Activated effector memory CD4-positive, alpha-beta T cell treated with anti-CD3 and anti-CD28 coated beads, Interleukin-2, amount 50 U/mL, for 16 hours (primary cell): ENCODE results near the gene JPH2.

Experiments
- DNase-seq: peaks from one replicate; pipeline ENCODE4 v3.0.0-alpha.2; 2020

JPH2 gene

DNA sequence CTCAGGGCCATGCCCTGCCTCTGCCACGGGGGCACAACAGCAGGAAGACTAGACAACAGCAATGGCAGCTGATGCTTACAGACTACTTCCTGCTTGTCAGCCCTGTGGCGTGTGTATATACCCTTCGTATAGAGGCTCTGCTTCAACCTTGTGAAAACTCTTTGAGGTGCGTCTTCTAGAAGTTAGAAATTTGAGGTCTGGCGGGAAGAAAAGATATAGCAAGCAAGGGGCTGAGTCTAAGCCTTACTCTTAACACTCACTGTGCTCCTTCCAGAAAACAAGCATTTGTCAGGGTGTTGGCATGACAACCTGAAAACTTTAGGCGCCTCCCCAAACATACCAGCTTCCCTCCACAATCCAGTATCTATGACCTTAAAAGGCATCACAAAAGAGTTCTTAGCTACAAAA is 33.3 kb downstream of the JPH2 start:
- DNase-seq, result no peak

DNA sequence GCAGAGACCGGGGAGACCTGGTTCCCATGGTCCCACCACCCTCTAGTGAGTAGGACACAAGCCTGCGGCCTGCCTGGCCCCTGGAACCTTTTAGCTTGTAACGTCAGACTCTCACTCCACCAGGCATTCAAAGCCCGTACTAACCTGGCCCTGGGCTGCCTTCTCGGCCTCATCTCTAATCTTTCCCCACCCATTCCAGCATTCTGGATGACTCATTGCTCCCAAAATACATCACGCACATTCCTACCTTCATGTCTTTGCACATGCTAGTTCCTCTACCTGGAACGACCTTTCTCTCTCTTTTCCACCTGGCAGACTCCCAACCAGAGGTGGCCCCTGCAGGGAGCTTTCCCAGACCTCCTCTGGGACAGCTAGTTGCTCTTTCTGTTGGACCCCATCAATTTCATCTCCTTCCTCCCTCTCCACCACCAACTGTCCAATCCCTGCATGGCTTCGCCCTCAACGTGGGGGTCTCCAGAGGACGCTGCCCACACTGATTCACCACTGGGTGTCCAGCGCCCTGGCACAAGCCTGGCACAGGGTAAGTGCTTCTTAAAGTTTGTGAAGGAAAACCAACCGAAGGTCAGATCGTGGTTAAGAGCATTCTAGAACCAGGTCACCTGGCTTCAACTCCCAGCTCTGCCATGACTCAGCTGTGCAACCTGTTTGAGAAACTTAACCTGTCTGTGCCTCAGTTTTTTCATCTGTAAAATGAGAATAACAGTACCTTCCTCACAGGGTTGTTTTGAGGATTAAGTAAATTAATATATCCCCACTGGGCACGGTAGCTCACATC is 35.2 kb downstream of the JPH2 start:
- no peak for DNase-seq

DNA sequence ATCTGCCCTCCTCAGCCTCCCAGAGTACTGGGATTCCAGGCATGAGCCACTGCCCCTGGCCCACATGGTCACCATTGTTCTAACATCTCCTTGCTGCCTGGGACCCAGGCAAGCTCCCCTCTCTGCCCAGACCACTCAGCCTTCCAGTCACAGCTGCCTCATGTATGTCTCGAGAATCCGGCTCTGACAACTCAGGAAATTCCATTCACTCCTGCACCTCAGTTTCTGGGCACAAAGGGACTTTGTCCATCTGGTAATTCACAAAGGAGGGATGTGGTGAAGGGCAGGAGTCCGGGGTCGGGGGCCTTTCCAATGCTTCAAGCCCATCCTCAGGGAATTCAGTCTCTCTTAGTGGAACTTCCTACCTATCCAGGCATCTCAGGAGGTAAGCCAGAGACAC is 40.7 kb downstream of the JPH2 start:
- DNase-seq, result no peak

DNA sequence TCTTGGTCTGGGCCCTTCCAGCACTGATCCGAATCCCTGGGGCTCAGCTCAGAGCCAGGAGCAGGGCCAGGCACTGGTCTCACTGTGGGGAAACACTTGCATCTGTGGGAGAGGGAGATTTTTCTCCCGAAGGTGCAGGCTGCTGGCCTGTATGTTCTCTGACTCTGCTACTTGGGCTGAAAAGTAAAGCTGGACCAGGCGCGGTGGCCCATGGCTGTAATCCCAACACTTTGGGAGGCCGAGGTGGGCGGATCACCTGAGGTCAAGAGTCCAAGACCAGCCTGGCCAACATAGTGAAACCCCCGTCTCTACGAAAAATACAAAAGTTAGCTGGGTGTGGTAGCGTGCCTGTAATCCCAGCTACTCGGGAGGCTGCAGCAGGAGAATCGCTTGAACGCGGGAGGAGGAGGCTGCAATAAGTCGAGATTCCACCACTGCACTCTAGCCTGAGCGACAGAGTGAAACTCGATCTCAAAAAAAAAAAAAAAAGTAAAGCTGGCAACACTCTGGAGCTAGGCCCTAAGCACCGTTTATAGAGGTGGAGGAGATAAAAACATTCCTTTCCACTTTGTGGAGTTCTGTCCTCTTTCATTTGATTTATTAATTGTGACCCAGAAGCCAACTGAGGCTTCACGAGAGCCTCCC is 41.7 kb downstream of the JPH2 start:
- no peak for DNase-seq

DNA sequence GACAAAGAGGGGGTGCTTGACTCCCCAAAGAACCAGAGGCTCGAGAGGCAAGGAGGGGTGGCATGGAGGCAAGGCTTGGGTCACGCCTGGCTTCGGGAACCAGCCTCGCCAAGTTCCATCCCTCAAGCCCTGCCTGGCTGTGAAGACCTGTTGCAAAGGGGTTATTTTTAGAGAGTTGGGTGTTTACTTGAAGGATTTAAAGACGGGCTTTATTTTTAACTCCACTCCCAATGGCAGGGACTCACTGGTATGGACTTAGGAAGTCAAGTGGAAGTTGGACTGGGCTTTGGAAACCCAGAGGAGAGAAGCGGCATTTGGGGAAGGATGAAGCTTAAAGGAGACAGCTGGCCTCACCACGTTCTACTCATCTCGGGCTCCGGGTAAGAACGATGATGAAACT is 43.1 kb downstream of the JPH2 start:
- no peak for DNase-seq

DNA sequence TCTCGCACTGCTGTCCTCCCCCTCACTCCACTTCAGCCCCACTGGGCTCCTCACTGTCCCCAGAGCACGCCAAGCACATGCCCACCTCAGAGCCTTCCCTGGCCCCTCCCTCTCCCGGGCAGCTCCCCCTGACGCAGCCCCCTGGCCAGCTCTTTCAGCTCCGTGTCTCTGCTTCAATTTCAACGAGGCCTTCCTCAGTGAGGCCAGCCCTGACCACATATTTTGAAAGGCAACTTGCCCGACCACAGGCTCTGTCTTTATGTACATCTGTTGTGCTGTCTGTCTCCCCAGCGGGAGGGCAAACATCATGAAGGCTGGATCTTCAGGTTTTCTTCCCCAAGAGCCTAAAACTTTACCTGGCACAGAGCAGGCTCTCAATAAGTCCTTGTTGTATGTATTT is 44.6 kb downstream of the JPH2 start:
- no peak for DNase-seq

DNA sequence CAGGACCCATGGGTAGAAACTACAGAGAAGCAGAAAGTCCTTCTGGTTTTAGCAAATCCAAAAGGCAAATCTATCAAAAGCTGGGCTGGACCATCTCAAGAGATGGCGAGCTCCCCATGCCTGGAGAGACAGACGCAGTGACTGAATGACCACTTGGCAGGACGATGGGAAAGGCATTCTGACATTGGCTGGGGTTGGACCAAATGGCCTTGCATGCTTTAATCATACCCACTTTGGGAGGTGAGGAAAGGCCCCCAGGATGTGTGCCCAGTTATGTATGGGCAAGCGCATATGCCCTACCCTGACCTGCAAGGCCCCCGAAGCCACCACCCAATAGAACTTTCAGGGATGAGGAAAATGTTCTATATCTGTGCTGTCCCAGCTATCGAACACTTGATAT is 45.1 kb downstream of the JPH2 start:
- no peak for DNase-seq

DNA sequence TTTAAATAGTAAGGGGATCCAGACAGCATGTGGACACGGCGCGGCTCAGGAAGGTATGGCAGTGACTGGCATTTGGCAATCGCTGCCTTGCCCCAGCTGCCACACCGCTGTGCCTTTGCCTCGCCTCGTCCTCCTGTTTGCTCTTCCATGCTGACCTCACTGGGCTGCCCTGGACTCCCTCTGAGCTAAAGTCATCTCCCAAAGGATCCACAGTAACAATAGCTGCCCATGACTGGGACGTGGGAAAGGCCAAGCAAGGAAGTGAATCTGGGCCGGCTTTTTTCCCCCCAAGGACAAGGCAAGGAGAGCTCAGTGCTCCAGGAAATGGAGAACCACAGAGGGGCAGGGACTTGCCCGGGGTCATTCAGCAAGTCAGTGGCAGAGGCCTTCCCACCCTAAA is 48.1 kb downstream of the JPH2 start:
- no peak for DNase-seq

DNA sequence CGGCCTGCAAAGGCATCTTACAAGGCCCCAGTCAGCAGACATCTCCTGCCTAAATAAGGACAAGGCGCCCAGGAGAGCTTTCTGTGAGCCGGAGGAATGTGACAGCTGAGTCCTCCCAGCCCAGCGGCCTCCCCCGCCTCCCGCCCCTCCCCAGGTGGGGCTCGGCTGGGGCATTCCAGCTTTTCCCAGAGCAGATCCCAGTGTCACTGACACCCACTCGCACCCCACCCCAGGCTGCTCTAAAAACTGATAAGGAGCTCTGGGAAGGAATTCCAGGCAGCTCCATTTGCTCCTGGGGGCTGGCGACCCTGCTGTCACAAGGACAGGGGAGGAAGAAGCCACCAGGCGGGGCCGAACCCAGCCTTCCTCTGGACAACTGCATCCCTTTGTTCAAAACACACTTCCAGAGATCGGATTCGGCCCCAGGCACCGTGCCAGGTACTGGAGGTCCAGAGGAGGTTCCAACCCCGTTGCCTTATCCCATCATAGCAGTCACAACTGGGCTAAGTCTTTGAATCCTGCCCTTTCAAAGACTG is 49.7 kb downstream of the JPH2 start:
- no peak for DNase-seq

DNA sequence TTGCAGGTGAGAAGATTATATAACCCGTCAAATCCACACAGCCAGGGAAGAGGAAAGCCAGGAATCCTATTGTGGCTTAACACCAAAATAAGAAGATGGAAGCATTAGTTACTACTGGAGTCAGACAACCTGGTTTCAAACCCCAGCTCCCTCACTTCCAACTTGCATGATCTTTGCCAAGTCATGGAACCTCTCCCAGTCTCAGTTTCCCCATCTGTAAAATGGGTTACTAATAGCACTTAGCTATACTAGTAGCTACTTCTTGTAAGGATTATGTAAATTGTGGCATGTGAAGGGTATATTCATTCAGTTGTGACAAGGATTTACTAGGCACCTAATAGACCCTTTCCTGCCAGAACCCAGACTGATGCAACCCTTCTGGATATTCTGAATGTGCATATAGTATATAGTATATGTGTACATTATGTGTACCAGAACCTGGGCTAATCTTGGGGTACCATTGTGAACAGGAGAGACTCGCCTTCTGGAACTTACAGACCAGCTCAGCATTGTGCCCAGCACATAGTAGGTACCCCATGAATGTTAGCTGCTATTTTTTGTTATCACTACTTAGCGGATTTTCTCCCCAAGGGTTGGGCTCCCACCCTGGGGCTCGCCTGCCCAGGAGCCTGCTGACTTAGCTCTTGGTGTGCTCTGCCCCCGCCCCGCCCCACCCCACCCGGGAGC is 50.3 kb downstream of the JPH2 start:
- no peak for DNase-seq

DNA sequence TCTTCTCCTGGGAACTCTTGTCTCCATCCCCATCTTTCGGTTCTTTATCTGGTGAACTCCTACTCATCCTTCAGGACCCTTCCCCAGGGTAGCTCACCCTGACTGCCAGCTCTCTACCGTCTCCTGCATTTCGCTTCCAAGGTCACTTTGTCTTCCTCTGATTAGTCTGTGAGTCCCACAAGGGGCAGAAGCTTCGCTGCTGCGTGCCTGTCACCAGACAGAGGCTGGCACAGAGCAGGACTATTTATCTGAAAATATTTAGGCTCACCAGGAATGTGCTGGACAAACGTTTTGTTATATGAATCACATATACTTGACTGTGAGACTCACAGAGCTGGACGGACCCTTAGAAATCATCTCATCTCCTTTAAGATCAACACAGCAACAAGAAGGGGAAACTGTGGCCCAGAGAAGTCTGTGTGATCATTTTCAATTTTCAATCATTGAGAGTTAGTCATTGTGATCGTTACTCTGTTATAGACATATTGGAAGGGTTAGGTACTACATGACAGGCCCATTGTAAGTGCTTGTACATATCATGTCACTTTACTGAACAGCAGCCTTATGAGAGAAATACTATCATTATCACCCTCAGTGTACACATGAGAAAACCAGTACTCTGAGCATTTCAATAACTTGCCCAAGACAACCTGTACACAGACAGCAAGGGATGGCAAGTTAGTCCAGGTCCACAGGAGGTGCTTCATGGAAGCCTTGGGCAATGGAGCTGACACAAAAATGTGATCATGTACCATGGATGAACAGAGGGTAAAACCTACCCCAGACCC is 51.4 kb downstream of the JPH2 start:
- DNase-seq, result peak; percentile 28

DNA sequence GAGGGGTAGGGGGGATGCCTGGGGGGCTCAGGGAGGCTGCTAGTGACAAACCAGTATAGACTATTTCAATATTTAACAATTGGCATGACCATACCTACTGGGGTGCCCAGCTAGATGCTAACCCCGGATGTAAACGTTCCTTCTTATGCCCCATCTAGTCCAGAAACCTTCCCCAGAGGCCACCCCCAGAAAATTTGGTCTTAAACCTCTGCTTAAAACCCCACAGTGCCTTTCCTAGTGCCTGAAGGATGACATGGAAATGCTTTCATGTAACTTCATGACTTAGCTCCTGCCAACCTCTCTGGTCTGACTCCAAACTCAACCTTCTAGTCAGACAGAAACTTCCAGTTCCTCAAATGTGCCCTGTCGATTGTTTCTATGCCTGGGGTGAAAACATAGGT is 52.0 kb downstream of the JPH2 start:
- DNase-seq, result peak; percentile 51

DNA sequence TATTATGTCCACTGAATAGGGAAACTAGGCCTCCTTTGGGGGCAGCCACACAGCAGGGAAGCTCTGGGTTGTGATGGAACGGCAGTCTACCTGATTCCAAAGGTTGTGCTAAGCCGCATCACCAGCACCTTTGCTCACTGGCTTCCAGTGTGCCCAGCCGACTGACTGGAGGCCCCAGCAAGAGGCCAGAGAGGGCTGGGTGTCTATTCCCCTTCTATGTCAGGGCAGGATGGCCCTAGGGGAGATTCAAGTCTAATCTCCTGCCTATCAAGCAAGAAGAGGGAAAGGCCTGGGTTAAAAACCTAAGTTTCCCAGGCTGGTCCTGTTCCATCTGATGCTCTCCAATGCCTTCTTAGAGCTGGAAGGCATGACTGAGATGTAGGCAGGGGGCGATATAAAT is 53.6 kb downstream of the JPH2 start:
- DNase-seq, result peak; percentile 25

DNA sequence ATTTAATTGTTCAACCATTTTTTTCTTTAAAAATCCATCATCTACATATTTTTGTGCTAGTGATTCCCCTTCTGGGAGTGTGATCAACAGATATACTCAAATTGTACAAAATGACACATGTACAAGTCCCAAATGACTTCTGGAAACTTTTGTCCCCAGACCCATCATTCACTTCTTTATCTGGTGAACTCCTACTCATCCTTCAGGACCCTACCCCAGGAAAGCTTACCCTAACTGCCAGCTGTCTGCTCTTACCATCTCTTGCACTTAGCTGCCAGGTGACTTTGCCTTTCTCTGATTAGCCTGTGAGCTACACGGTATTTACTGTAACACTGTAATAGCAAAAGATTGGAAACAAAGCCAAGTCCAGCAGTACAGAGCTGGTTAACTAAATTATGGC is 55.3 kb downstream of the JPH2 start:
- peak; percentile 38 for DNase-seq

DNA sequence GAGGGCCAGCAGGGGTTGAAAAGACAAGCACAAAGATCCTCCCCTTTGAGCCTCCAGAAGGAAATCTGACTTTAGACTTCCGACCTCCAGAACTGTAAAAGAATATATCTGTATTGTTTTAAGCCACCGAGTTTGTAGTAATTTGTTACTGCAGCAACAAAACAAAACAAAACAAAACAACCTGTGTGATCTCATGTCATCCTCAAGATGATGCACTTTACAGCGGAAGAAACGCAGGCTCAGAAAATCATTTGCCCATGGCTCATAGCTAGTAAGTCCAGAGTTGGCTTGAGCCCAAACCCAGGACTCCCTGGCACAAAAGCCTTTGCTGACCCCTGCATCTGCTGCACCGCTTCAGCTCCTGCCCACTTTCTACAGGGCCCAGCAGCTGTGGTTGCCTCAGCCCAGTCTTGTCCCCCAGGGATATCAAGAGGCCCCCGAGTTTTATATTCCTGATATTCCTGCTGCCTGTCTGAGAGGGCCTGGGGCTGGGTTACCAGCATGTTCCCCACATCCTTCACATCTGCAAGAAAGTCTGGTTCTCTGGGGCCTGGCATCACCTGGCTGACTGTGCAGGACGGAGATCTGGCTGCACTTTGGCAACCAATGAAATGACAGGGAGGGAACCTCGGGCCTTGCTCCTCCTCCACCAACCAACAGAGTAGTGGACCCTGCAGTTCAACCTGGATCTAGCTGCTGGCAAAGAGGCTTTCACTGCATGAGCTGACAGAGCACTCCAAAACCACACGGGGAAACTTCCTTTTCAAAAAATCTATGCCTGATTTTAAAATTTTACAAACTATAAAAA is 56.9 kb downstream of the JPH2 start:
- DNase-seq, result peak; percentile 49

DNA sequence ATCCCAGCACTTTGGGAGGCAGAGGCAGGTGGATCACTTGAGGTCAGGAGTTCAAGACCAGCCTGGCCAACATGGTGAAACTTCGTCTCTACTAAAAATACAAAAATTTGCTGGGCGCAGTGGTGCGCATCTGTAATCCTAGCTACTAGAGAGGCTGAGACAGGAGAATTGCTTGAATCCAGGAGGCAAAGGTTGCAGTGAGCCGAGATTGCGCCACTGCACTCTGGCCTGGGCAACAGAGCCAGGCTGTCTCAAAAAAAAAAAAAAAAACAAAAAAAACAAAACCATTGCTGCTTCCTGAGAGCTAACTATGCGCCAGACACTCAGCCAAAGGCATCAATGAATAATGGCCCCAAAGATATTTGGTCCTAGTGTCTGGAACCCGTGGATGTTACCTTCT is 57.7 kb downstream of the JPH2 start:
- DNase-seq, result peak; percentile 19

DNA sequence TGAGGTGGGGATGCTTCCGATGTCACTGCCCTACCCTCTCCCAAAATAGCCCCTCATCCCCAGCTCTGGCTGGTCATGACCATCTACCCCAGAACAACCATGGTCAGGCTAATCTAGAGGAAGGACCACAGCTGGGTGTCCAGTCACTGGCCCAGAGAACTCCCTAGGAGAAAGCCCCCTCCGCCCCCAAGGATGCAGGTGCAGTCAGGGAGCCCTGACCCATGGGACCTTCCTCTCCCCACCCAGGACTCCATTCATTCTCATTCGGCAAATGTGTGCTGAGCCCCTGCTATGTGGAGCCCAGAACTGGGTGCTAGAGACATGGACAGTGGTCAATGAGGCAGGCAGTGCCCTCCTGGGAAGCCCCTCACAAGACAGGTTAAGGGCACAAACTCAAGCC is 60.5 kb downstream of the JPH2 start:
- no peak for DNase-seq

DNA sequence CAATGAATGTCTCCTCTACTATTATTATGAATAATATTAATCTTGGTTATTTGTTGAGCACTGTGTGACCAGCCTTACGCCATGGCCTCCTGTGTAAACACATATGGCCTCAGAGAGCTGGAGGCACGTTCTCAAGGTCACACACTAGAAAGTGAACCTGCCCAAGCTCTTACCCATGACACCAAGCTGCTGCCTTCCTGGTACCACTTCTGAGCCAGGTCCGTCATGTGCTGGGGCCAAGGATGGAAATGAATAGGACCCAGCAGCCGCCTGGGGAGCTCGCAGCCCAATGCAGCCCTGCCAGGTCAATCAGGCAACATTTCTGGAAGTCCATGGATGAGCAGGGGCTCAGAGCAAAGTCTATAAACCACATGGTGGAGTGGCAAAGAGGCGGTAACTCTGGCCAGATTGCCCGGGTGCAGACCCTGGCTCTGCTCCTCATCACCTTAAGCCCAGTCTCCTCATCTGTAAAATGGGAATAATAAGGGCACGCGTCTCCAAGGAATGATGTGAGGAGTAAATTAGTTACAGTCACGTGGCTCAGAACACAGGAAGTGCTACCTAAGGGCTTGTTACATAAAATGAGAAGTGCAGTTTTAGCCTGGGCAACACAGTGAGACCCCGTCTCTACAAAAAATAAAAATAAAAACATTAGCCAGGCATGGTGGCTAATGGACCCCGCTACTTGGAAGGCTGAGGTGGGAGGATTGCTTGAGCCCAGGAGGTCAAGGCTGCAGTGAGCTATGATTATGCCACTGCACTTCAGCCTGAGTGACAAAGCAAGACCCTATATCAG is 61.5 kb downstream of the JPH2 start:
- no peak for DNase-seq

DNA sequence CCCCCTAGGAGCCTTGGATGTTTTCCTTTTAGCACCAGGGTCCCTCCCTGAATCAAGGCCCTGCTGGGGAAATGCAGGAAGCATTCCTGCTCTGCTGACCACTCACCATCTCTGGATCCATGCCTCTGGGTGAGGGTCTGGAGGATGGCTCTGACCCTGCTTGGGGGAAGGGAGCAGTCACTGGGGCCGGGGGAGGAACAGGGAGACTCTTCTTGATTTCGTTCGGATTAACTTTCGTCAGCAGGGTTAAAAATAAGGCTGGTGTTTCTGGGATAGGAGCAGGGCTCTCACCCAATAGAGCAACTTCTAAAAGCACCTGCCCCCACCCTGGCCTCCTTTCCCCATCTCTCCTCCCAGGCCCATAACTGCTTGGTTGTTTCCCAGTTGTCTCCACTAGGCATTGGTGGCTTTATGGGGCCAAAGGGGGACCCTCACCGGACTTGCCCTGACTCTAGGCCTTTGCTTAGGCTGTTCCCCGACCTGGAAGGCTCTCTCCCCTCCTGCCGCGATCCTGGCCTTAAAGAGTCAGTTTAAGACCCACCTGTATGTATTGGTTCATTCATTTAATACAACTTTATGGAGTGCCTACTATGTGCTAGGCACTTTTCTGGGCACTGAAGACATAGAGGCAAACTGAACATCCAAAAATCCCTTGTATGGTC is 63.0 kb downstream of the JPH2 start:
- no peak for DNase-seq

DNA sequence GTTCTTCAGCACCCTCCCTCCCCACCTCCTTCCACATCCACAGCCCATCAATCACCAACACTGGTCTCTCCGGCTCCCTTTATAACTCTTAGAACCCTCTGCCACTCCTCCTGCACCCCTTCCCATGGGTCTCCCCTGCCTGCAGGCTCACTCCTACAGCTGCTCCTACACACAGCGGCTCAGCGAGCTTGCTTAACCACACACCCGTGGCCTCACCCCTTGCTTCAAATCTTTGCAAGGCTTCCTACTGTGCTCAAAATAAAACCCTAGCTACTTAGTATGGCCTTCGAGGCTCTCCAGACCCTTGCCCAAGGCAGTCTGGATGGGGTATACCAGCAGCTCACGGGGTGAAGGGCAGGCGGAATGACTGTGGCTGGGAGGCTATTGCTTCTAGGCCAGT is 63.7 kb downstream of the JPH2 start:
- DNase-seq, result no peak
